SKM-1 treated with dmso at 0.1 percent for 144 hours (cell line): ENCODE measurements around the gene PLSCR5.

Experiments
- DNase-seq: peaks from one replicate; lab custom pipeline; 2025; ENCODE audit not compliant: unreplicated experiment; lab: John Stamatoyannopoulos, UW

PLSCR5 gene

DNA sequence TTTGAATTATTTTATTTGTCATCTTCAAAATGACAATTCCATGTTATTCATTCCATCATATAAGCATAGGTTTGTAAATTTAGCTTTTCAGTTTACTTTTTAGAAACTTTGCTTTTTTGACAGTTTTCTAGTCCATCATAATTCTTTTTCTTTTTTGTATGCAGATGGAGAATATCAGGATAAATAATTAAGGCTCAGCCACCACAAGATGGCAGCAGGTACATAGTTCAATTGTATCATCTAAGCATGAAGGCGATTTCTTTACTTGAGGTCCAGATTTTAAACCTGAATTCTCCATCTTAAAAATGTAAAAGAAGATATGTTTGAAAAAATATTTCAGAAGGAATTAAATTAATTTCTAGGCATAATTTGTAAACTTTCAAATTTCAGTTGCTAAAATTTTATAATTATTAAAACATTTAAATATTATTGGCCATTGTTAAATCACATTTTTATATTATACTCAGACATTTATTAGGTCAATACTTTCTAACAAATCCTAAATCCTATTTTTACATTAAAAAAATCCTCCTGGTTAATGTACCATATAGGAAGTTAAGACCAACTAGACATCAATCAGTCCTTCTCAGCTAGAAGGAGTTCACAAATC is 15.1 kb downstream of the PLSCR5 start:
- peak; percentile 40 for DNase-seq

DNA sequence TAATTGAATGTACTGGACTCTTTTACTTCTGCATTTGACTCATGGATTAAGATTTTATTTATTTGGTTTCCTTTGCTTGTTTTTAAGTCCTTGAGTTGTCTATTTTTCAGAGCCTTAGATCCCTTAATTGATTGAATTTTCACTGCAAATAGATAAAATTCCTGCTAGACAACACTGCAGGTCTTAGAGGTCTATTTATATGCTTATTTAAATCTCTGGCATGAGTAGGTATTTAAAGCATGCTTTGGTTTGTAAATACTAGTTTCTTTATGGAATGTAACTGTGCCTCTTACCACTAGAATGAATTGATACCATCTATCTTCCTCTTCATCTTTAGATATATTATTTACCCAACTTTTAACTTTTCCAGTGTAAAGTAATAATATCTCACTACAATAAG is 20.0 kb downstream of the PLSCR5 start:
- no peak for DNase-seq

DNA sequence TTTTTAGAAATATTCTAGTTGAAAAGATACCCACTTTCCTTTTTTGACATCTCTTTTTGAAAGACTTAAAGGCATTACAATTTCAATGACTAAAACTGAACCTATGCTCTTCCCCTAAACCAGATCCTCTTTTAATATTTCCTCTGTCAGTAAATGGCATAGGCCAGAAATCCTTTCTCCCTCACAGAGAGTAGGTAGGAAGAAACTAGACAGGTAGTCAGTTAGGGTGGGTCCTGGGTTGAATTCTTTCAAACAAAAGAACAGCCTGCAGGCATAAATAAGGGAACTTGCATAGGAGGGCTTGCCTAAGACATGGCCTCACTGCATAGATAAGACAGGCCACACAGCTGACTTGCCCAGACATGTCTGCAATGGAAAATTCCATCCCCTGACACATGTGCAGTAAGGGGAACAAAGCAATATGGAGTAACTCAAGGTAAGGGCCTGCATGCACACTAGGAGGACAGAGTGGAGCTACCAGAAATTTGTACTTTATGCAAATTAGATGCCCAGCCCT is 23.1 kb downstream of the PLSCR5 start:
- peak; percentile 88 for DNase-seq

- DNase-seq: no peak
Observed at GRCh38 chr3:146581080-146581601, 24.0 kb downstream of the PLSCR5 start.

DNA sequence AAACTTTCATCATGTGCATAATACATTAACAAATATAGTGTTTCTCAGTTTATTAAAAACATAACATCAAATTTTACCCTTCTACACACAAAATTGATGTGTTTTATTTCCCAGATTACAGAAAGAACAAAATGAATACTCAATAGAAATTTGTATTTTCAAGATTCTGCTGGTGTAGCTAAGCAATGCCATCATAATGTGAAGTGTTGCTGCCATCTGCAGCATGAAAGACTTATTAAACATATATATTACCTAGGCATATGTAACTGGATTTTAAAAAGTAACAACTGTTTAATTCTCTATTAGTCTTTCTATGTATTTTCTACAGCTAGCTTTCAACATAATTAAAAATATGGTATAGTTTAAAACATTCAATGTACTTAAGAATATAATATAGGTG is 27.5 kb downstream of the PLSCR5 start:
- peak; percentile 39 for DNase-seq

DNA sequence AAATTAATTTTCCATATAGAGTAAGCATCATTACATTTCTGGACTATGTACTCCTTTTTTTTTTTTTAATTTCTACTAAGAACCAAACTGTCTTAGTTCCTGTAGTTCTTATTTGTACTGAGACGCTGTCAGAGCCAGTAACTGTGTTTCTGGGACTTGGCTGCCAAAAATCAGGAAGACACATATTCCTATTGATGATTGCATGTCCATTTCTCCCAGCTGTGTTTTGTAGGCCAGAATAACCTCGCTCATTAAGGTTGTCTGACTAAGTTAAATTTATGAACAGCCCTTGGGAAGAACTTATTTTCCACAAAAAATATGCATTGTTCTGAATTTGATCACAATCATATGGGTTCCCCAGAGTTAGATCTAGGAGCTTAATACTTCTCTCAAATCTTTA is 29.5 kb downstream of the PLSCR5 start:
- DNase-seq: no peak

GRCh38 chr3:146574173-146574572 is 31.0 kb downstream of the PLSCR5 start:
- no peak for DNase-seq

DNA sequence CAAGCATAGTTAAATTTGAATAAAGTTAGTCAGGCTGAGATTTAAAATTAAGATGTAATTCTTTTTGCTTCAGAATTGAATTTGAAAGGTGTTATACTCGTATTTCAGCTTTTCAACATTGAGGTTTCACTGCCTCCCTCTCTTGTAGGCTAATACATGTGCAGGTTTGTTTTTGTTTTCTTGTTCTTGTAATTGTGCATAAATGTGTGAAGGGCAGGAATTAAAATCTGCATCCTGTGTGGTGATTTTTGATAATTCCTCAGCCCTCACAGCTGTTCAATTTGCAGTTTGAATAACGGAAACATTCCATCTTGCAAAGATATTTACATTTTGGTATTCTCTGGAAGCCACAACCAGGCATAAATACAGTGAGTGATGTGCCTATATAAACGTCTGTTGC is 35.8 kb downstream of the PLSCR5 start:
- no peak for DNase-seq

GRCh38 chr3:146566138-146566537 is 39.0 kb downstream of the PLSCR5 start:
- no peak for DNase-seq

- no peak for DNase-seq
Observed at GRCh38 chr3:146561879-146562278, 43.3 kb downstream of the PLSCR5 start.

GRCh38 chr3:146561463-146561862 is 43.7 kb downstream of the PLSCR5 start:
- DNase-seq: no peak

- no peak for DNase-seq
Observed at GRCh38 chr3:146560678-146561077, 44.5 kb downstream of the PLSCR5 start.

DNA sequence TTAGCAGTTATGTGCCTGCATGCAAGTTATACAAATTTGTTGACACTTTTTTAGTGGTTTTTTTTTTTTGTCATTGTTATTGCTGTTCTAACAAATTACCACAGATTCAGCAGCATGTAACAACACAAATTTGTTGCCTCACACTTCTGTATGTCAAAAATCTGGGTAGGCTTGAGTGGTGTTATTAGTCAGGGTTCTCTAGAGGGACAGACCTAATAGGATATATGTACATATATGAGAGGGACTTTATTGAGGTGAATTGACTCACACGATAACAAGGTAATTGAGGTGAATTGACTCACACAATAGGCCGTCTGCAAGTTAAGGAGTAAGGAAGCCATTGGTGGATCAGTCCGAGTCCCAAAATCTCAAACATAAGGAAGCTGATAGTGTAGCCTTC is 45.8 kb downstream of the PLSCR5 start:
- DNase-seq: no peak

DNA sequence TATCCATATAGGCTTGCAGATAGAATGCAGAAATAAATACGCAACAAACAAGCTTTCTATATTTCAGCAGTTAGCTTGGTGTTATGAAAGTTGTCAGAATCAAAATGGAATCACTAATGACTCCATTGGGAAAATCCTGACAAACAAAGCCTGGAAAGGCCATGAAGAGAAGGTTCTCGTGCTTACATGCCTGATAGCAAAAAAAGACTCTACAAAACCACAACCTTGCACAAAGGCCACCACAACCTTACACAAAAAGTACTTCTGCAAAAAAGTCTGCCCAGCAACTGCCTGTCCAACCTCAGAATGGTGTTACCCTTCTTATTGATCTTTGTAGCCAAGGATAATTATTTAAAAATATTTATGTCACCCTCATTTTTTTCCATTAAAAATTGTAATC is 46.4 kb downstream of the PLSCR5 start:
- peak; percentile 83 for DNase-seq

GRCh38 chr3:146557745-146558144 is 47.4 kb downstream of the PLSCR5 start:
- peak; percentile 26 for DNase-seq

GRCh38 chr3:146555311-146555710 is 49.8 kb downstream of the PLSCR5 start:
- DNase-seq: no peak

DNA sequence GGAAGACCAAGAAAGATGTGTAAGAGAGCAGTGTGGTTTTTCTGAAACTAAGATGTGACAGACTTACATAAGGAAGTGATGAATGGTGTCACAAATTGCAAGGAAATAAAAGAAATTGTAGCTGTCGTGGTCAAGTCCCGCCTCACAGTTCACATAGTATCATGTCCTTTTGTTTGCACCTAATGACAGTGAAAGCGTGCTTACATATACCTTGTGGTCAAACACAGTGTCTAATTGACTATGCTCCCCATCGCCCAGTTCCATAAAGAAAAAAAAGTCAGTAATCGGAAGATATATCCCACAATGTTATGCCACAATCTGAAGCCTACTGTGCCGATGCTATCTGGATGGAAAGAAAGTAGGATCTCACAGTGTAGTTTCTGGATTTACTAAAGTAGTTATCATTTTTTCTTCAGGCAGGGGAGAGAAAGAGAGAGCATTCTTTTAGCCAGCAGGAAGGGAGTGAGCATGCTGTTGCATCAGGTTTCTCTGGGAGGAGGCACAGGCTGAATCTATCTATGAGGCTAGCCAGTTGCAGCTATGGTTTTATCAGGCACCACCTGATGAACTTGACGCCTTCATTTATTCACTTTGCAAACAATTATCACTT is 50.9 kb downstream of the PLSCR5 start:
- peak; percentile 61 for DNase-seq

- no peak for DNase-seq
Observed at GRCh38 chr3:146550743-146551510, 54.2 kb downstream of the PLSCR5 start.

DNA sequence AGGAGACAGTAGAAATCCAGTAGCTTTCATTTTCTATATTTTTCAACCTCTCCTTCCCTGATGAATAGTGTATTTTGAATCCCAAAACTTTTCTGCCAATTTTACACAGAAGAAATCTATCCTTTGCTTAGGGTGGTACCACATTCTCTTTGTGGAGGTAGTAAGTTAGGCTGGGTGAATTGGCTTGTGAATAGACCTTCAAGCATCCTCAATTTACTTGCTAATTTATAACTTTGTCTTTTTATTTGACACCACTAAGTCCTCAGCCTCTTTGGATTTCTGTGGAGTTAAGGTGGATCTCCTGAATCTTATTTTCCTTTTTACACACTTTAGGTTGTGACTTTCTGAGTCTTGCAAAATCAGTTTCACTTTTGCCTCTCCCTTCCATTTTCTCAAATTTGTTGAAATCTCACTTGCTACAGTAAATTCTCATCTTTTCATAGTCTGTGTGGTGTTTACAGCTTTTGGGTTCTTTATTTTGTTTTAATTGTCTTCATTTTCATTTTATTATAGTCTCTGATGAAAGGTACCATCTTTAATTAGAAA is 55.0 kb downstream of the PLSCR5 start:
- no peak for DNase-seq

GRCh38 chr3:146547235-146547835 is 57.8 kb downstream of the PLSCR5 start:
- no peak for DNase-seq

- no peak for DNase-seq
Observed at GRCh38 chr3:146546366-146546965, 58.7 kb downstream of the PLSCR5 start.
